ENCODE data around the gene ZNF266.

ZNF266 gene

GRCh38 chr19:9413240-9413954 is 22.0 kb downstream of the ZNF266 start:
- no peak for DNase-seq (ENCODE audit: low read depth, low spot score)
- CTCF ChIA-PET = no interaction called here
- no peak for TF ChIP-seq CTCF (IDR thresholded peaks at IDR 0.05; ENCODE audit: insufficient read depth, low read length, missing control alignments)
- no peak overlapping the region for H3K4me3 ChIP-seq (ENCODE audit: low read depth, low read length)
- POLR2A ChIA-PET = no interaction called here

- H3K4me3 ChIP-seq (ENCODE audit: low read depth, low read length) = no peak overlapping the region
- ChIA-PET POLR2A (no interaction called here), CTCF (interaction anchor here (2.4 kb wide), 1 partner anchor 27 kb away, joined by 8 read pairs; the partner anchor contains the start of gene ZNF266)
- TF ChIP-seq CTCF (IDR thresholded peaks at IDR 0.05; ENCODE audit: insufficient read depth, low read length, missing control alignments) = no peak
- no peak for DNase-seq (ENCODE audit: low read depth, low spot score)
These were observed 27.5 kb downstream of the ZNF266 start for GRCh38 chr19:9407827-9408226.

DNA sequence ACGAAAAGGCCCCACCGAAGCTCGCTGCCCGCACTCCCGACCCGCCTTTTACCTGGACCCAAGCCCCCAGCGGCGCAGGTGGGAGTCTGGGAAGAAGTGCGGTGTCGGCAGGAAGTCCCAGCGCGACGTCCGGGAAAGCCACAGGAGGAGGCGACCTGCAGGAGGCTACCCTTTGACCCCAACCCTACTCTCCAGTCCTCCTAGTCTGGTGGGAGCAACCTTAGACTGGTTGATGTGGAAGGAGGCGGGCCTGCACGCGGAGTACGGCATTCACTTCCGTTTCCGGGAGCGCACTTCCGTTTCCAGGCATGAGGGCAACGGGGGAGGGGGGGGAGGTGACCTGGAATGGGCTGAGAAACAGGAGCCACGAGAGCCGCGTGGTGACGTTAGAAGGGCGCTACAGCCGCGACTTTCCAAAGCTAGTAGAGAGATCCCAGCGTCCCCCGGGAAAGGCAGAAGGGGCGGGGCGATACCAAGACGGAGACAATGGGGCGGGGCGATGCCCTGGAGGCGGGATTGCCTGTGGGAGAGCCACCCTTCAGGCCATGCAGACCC is 28.5 kb downstream of the ZNF266 start:
- ChIA-PET POLR2A (no interaction called here), CTCF (interaction anchor here (1.5 to 2.4 kb wide), 2 partner anchors 28 to 201 kb away, joined by 8 read pairs; partner anchors contain the start of gene ZNF266)
- peak; percentile 12 for DNase-seq (ENCODE audit: low read depth, low spot score)
- H3K4me3 ChIP-seq (ENCODE audit: low read depth, low read length) = peak overlapping the region; percentile 80
- TF ChIP-seq CTCF (IDR thresholded peaks at IDR 0.05; ENCODE audit: insufficient read depth, low read length, missing control alignments) = no peak

DNA sequence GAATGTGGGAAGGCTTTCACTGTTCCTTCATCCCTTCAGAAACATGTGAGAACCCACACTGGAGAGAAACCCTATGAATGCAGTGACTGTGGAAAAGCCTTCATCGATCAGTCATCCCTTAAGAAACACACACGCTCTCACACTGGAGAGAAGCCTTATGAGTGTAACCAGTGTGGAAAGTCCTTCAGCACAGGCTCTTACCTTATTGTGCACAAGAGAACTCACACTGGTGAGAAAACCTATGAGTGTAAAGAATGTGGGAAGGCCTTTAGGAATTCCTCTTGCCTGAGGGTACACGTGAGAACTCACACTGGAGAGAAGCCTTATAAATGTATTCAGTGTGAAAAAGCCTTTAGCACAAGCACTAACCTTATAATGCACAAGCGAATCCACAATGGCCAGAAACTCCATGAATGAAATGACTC is 54.0 kb downstream of the ZNF266 start:
- POLR2A ChIA-PET = no interaction called here
- no peak overlapping the region for H3K4me3 ChIP-seq (ENCODE audit: low read depth, low read length)
- CTCF ChIA-PET = no interaction called here
- no peak for TF ChIP-seq CTCF (IDR thresholded peaks at IDR 0.05; ENCODE audit: insufficient read depth, low read length, missing control alignments)
- no peak for DNase-seq (ENCODE audit: low read depth, low spot score)

DNA sequence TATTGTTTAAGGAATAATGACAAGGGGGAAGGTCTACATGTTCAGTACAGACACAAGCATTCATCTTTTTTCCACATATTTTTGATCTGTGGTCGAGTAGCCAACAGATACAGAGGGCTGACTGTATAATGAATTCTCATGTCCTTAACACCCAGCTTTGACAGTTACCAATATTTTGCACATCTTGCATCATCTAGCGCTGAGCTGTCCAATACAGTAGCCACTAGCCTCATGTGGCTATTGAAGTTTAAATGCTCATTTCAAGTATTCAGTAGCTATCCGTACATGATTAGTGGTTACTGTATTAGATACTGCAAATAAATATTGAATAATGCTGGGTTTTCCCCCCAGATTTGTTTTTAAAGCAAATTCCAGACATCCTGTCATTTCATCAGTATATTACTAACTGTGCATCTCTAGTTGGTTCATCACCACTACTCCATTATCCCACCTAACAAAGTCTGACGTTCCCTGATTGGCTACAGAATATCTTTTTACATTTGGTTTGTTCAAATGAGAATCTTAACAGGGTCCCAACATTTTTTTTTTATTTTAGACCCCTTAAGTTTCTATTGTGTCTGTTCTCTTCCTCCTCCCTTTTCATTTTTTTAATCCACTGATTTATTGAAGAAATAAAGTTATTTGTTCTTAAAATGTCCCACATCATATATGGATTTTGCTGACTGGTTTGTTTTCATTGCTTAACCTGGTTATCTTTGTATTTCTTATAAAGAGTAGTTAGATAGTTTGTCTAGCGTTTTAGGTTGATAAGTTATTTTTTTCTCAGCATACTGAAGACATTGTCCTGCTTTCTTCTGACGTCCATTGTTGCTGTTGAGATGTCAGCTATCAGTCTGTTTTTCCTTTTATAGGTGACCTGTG is 64.4 kb downstream of the ZNF266 start:
- TF ChIP-seq CTCF (IDR thresholded peaks at IDR 0.05; ENCODE audit: insufficient read depth, low read length, missing control alignments) = no peak
- POLR2A ChIA-PET = no interaction called here
- H3K4me3 ChIP-seq (ENCODE audit: low read depth, low read length) = no peak overlapping the region
- DNase-seq (ENCODE audit: low read depth, low spot score) = no peak
- CTCF ChIA-PET = interaction anchor here (0.9 kb wide), 1 partner anchor 12 kb away, joined by 3 read pairs; no protein-coding TSS in a partner anchor

- TF ChIP-seq CTCF (IDR thresholded peaks at IDR 0.05; ENCODE audit: insufficient read depth, low read length, missing control alignments) = no peak
- H3K4me3 ChIP-seq (ENCODE audit: low read depth, low read length) = peak within 1 kb of the TSS; percentile 59
- ChIA-PET POLR2A (no interaction called here), CTCF (no interaction called here)
- DNase-seq (ENCODE audit: low read depth, low spot score) = no peak
These were observed 72.5 kb downstream of the ZNF266 start, which contains the start of gene ZNF177 for GRCh38 chr19:9362905-9363304. ZNF177 (plus strand) TSS chr19:9363013; CDS start chr19:9378312, 15,299 bp downstream.
